ENCODE measurements around the gene KCNAB1. TPM values are rescaled to one million over a fixed set of nuclear protein-coding genes. Genes with fewer than 3 reads are reported as not detected.

KCNAB1 gene
- total and polyA plus RNA-seq, 4 donors = 0.16 to 2.4 (median 0.72) TPM

DNA sequence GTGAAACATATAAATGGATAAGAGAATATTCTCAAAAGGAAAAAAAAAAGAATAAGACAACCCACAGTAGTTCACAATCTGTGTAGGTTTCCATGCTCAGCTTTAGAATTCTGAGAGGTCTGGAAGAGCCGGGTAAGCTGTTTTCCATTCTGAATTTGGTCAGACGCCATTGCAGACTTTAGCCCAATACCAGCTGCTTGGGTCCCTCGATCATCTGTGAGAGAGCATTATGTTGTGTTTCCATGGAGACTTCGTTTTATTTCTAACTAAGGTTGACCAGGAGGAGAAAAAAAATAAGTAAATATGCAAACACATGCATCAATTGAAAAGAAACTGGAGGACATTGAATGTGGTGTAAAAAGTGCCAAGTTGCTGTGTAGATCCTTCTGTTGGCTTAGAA lies 25.5 kb downstream of the KCNAB1 start:
- DNase-seq (no peak), ATAC-seq (ENCODE audit: insufficient read depth, low FRiP score) (no peak)
- H3K27me3 ChIP-seq (ENCODE audit: control insufficient read depth in 3 of 3, insufficient read depth in 3 of 3, low read length in 2 of 3) = no peaks in the 10 kb centered on the region
- WGBS, 2 donors = 73 to 78% methylated on average over 4 of the region's 4 CpGs
- no peaks in the 10 kb centered on the region for H3K36me3 ChIP-seq (ENCODE audit: control insufficient read depth in 4 of 4, insufficient read depth in 4 of 4, low read length in 4 of 4)
- H3K9me3 ChIP-seq (ENCODE audit: control insufficient read depth in 4 of 4, insufficient read depth in 3 of 4, low read length in 3 of 4) = peaks cover 0 to 2% (median 0%) of the 10 kb centered on the region in 4 donors
- H3K27ac ChIP-seq (ENCODE audit: low read depth in 1 of 2, low read length in 1 of 2) = no peak overlapping the region
- no peak overlapping the region for H3K4me3 ChIP-seq
- TF ChIP-seq, protein P1, sequence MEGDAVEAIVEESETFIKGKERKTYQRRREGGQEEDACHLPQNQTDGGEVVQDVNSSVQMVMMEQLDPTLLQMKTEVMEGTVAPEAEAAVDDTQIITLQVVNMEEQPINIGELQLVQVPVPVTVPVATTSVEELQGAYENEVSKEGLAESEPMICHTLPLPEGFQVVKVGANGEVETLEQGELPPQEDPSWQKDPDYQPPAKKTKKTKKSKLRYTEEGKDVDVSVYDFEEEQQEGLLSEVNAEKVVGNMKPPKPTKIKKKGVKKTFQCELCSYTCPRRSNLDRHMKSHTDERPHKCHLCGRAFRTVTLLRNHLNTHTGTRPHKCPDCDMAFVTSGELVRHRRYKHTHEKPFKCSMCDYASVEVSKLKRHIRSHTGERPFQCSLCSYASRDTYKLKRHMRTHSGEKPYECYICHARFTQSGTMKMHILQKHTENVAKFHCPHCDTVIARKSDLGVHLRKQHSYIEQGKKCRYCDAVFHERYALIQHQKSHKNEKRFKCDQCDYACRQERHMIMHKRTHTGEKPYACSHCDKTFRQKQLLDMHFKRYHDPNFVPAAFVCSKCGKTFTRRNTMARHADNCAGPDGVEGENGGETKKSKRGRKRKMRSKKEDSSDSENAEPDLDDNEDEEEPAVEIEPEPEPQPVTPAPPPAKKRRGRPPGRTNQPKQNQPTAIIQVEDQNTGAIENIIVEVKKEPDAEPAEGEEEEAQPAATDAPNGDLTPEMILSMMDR (IDR thresholded peaks at IDR 0.05; ENCODE audit: control extremely low read depth, extremely low read depth) = no peak
- peaks cover 0 to 21% (median 0%) of the 10 kb centered on the region in 5 donors for H3K4me1 ChIP-seq (ENCODE audit: control insufficient read depth in 5 of 5, insufficient read depth in 5 of 5, low read length in 5 of 5)
- no peak overlapping the region for H3K9ac ChIP-seq (ENCODE audit: insufficient read depth in 1 of 2, low read length in 2 of 2)

DNA sequence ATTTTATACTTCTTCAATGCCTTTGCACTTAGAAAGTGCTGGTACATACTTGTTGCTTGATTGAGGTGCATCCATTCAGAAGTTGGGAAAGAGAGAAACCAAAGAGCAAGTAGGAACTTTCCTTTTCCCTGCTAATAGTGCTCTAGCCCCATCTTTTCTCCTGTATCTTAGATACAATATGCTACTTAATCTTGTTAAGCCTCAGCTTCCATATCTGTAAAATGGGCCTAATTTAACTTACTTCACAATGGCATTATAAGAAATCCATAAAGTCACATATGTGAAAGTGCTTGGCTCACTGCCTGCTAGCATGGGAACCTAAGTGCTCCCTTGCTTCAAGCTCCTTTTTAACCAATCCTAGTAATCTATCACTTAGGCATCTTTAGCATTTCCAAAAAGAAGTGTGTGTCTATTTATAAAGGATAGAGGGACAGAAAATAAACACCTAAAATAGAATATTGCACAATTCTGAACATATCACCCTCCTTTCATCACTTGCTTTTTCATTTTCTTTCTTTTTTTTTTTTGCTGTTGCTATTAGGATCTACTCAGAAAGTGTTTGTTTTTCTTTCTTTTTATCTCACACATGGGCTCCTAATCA lies 28.1 kb downstream of the KCNAB1 start:
- H3K4me3 ChIP-seq = no peak overlapping the region

DNA sequence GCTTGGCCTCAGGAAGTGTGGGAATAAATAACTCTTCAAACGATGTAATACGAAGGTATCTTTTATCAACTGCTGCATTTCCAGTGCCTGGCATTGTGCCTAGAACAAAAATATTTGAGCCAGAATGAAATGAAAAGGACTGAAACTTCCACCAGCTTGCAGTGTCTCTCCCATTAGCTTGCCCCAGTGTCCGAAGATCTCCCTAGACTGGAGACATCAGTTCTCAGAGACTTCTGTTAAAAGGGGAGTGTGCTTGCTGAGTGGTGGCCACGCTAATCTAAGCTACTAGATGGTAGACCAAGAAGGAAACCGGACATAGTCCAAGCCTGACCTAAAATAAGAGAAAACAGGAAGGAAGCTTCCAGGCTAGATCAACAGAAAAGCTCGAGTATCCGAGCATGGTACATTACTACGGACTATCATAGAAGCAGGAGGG lies 28.6 kb downstream of the KCNAB1 start:
- Histone ChIP-seq H3K36me3 (ENCODE audit: control insufficient read depth in 4 of 4, insufficient read depth in 4 of 4, low read length in 4 of 4) (no peaks in the 10 kb centered on the region), H3K27me3 (ENCODE audit: control insufficient read depth in 3 of 3, insufficient read depth in 3 of 3, low read length in 2 of 3) (no peaks in the 10 kb centered on the region), H3K4me3 (no peak overlapping the region), H3K4me1 (ENCODE audit: control insufficient read depth in 5 of 5, insufficient read depth in 5 of 5, low read length in 5 of 5) (peaks cover 0 to 21% (median 0%) of the 10 kb centered on the region in 5 donors), H3K27ac (ENCODE audit: low read depth in 1 of 2, low read length in 1 of 2) (peak overlapping the region; percentile 34 to 35), H3K9me3 (ENCODE audit: control insufficient read depth in 4 of 4, insufficient read depth in 3 of 4, low read length in 3 of 4) (no peaks in the 10 kb centered on the region), H3K9ac (ENCODE audit: insufficient read depth in 1 of 2, low read length in 2 of 2) (no peak overlapping the region)
- ATAC-seq (ENCODE audit: insufficient read depth, low FRiP score) (no peak), DNase-seq (peak; percentile 19 to 64 (median 53))
- TF ChIP-seq, protein P1 (IDR thresholded peaks at IDR 0.05; ENCODE audit: control extremely low read depth, extremely low read depth) = no peak
- WGBS, 2 donors = 8 to 13% methylated on average over 8 of the region's 8 CpGs

More for the DNA sequence above, 28.1 kb downstream of the KCNAB1 start:
- DNase-seq = peak in 2 of 3 donors; percentile 28 to 45
- Histone ChIP-seq H3K27me3 (ENCODE audit: control insufficient read depth in 3 of 3, insufficient read depth in 3 of 3, low read length in 2 of 3) (no peaks in the 10 kb centered on the region), H3K36me3 (ENCODE audit: control insufficient read depth in 4 of 4, insufficient read depth in 4 of 4, low read length in 4 of 4) (no peaks in the 10 kb centered on the region), H3K27ac (ENCODE audit: low read depth in 1 of 2, low read length in 1 of 2) (no peak overlapping the region), H3K9me3 (ENCODE audit: control insufficient read depth in 4 of 4, insufficient read depth in 3 of 4, low read length in 3 of 4) (no peaks in the 10 kb centered on the region), H3K9ac (ENCODE audit: insufficient read depth in 1 of 2, low read length in 2 of 2) (no peak overlapping the region), H3K4me1 (ENCODE audit: control insufficient read depth in 5 of 5, insufficient read depth in 5 of 5, low read length in 5 of 5) (peaks cover 0 to 21% (median 0%) of the 10 kb centered on the region in 5 donors)
- TF ChIP-seq, protein P1 (IDR thresholded peaks at IDR 0.05; ENCODE audit: control extremely low read depth, extremely low read depth) = no peak
- ATAC-seq (ENCODE audit: insufficient read depth, low FRiP score) = no peak
